PFSK-1 (cell line): Measurements from ENCODE around the gene FAIM2.

Experiments used
- POLR2AphosphoS5 ChIP-seq: IDR thresholded peaks from 2 replicates; pipeline ENCODE4 v1.6.1; 2012; ENCODE audit warnings: low read depth, mild to moderate bottlenecking, control low read depth, low read length, moderate library complexity
- REST ChIP-seq, 2 experiments: IDR thresholded peaks; 2 replicates each; pipeline versions ENCODE4 v1.6.1 to v1.8.0; 2011 to 2012; ENCODE audit warnings: low read depth in 2 of 2, low read length in 2 of 2, control low read depth in 1 of 2, inconsistent platforms in 1 of 2, mild to moderate bottlenecking in 1 of 2, moderate library complexity in 1 of 2; ENCODE audit not compliant: insufficient read depth in 1 of 2
- SIN3A ChIP-seq: IDR thresholded peaks from 2 replicates; pipeline ENCODE4 v1.6.1; 2012; ENCODE audit warnings: mild to moderate bottlenecking, low read length, moderate library complexity, borderline replicate concordance; ENCODE audit not compliant: insufficient read depth
- TAF1 ChIP-seq: IDR thresholded peaks from 2 replicates; pipeline ENCODE4 v1.6.1; 2012; ENCODE audit warnings: low read length, control low read depth, borderline replicate concordance; ENCODE audit not compliant: insufficient read depth

GRCh38 chr12:49881415-49882247 is 22.1 kb downstream of the FAIM2 start:
- no peak for TF ChIP-seq POLR2AphosphoS5
- no peak for TF ChIP-seq SIN3A
- TF ChIP-seq TAF1 = no peak
- no peak for TF ChIP-seq REST (IDR thresholded peaks at IDR 0.05; ENCODE audit: insufficient read depth in 1 of 2, low read depth in 2 of 2, low read length in 2 of 2)
